GM21423 (cell line): ENCODE results near the gene TRIM29.
"Not testable (repeated sequence)": the region's sequence is repeated elsewhere in the genome, so short reads cannot be mapped to it uniquely, and the experiment has no call there.

Experiments
- ATAC-seq: cut with Tn5 transposase; IDR thresholded peaks from one replicate; pipeline ENCODE4 v1.9.1; 2021; ENCODE audit warnings: mild to moderate bottlenecking, moderate library complexity; ENCODE audit not compliant: unreplicated experiment

Gene TRIM29

GRCh38 chr11:120172054-120172911 lies 34.4 kb upstream of the TRIM29 start:
- peak; percentile 46 for ATAC-seq

GRCh38 chr11:120170741-120171261 lies 32.9 kb upstream of the TRIM29 start:
- ATAC-seq, result no peak

GRCh38 chr11:120169981-120170698 lies 32.2 kb upstream of the TRIM29 start:
- ATAC-seq, result no peak

GRCh38 chr11:120168960-120169681 lies 31.2 kb upstream of the TRIM29 start:
- ATAC-seq, result no peak

GRCh38 chr11:120168108-120168959 lies 30.4 kb upstream of the TRIM29 start:
- ATAC-seq, result no peak

GRCh38 chr11:120167659-120168058 lies 29.7 kb upstream of the TRIM29 start:
- ATAC-seq, result no peak

GRCh38 chr11:120160436-120160835 lies 22.5 kb upstream of the TRIM29 start:
- no peak for ATAC-seq

GRCh38 chr11:120153221-120153620 lies 15.3 kb upstream of the TRIM29 start:
- ATAC-seq, result no peak

GRCh38 chr11:120151536-120151935 lies 13.6 kb upstream of the TRIM29 start:
- ATAC-seq, result no peak

GRCh38 chr11:120149246-120149645 lies 11.3 kb upstream of the TRIM29 start:
- ATAC-seq, result no peak

- no peak for ATAC-seq
Measured at GRCh38 chr11:120147950-120148270, 10.0 kb upstream of the TRIM29 start.

- ATAC-seq, result no peak
Measured at GRCh38 chr11:120147094-120147949, 9.4 kb upstream of the TRIM29 start.

GRCh38 chr11:120146413-120147093 lies 8.6 kb upstream of the TRIM29 start:
- no peak for ATAC-seq

GRCh38 chr11:120144501-120144900 lies 6.6 kb upstream of the TRIM29 start:
- no peak for ATAC-seq

GRCh38 chr11:120143472-120143871 lies 5.6 kb upstream of the TRIM29 start:
- ATAC-seq, result not testable (repeated sequence)

- no peak for ATAC-seq
Measured at GRCh38 chr11:120142441-120143100, 4.7 kb upstream of the TRIM29 start.

- no peak for ATAC-seq
Measured at GRCh38 chr11:120141768-120142423, 4.0 kb upstream of the TRIM29 start.
